ENCODE measurements around the gene RNF222. TPM values are rescaled to one million over a fixed set of nuclear protein-coding genes. Genes with fewer than 3 reads are reported as not detected.
A peak's percentile ranks its signal among the peaks of the same experiment; 100 is the strongest.

The RNF222 gene
- total RNA-seq, 1 donor from 2014 or later: not detected

- no peaks in the 10 kb centered on the region for H3K4me1 ChIP-seq (ENCODE audit: insufficient read depth, low read length)
- peaks cover 10% of the 10 kb centered on the region for H3K36me3 Mint-ChIP-seq (ENCODE audit: low read depth, unreplicated experiment)
- no peak overlapping the region for H3K4me3 Mint-ChIP-seq (ENCODE audit: unreplicated experiment)
- no peaks in the 10 kb centered on the region for H3K9me3 Mint-ChIP-seq (ENCODE audit: unreplicated experiment)
- DNase-seq (ENCODE audit: low read depth) (no peak), FAIRE-seq (no peak)
- TF ChIP-seq, protein P1, sequence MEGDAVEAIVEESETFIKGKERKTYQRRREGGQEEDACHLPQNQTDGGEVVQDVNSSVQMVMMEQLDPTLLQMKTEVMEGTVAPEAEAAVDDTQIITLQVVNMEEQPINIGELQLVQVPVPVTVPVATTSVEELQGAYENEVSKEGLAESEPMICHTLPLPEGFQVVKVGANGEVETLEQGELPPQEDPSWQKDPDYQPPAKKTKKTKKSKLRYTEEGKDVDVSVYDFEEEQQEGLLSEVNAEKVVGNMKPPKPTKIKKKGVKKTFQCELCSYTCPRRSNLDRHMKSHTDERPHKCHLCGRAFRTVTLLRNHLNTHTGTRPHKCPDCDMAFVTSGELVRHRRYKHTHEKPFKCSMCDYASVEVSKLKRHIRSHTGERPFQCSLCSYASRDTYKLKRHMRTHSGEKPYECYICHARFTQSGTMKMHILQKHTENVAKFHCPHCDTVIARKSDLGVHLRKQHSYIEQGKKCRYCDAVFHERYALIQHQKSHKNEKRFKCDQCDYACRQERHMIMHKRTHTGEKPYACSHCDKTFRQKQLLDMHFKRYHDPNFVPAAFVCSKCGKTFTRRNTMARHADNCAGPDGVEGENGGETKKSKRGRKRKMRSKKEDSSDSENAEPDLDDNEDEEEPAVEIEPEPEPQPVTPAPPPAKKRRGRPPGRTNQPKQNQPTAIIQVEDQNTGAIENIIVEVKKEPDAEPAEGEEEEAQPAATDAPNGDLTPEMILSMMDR (IDR thresholded peaks at IDR 0.05; ENCODE audit: insufficient read depth, low read depth, low read length): no peak
- TF ChIP-seq EZH2 (IDR thresholded peaks at IDR 0.05; ENCODE audit: insufficient read depth, low read length): no peak
- peaks cover 40% of the 10 kb centered on the region for H3K36me3 ChIP-seq (ENCODE audit: insufficient read depth, low read length)
- H3K4me3 ChIP-seq (ENCODE audit: insufficient read depth, low read depth, low read length): no peak overlapping the region
- no peaks in the 10 kb centered on the region for H3K27me3 Mint-ChIP-seq (ENCODE audit: low read depth, unreplicated experiment)
- no peaks in the 10 kb centered on the region for H3K9me3 ChIP-seq (ENCODE audit: insufficient read depth, low read depth, low read length)
- peak overlapping the region; percentile 15 for H3K27ac Mint-ChIP-seq (ENCODE audit: unreplicated experiment)
- H3K4me2 ChIP-seq (ENCODE audit: low read length): no peak overlapping the region
- peaks cover 94% of the 10 kb centered on the region for H4K20me1 ChIP-seq (ENCODE audit: insufficient read depth, low read length)
- peaks cover 23% of the 10 kb centered on the region for H3K4me1 Mint-ChIP-seq (ENCODE audit: low read depth, unreplicated experiment)
- no peak overlapping the region for H2AFZ ChIP-seq (ENCODE audit: low read depth, low read length)
- H3K27ac ChIP-seq (ENCODE audit: low read depth, low read length): no peak overlapping the region
- H3K79me2 ChIP-seq (ENCODE audit: insufficient read depth, low read length): peaks cover 83% of the 10 kb centered on the region
- no peak overlapping the region for H3K9ac ChIP-seq (ENCODE audit: low read length)
- no peaks in the 10 kb centered on the region for H3K27me3 ChIP-seq (ENCODE audit: insufficient read depth, low read length)
These were observed 46.1 kb upstream of the RNF222 start for GRCh38 chr17:8443756-8444155.

DNA sequence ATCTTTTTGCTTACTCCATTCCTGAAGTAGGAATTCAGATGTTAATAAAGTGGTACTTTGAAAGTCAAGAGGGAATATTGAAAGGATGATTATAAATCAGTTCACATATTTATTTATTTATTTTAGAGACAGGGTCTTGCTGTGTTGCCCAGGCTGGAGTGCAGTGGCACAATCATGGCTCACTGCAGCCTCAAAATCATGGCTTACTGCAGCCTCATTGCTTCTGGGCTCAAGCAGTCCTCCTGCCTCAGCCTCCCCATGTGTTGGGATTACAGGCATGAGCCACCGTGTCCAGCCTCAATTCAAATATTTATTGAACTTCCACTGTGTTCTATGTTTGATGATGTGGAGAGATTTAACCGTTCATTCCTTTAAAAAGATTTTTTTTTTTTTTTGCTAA lies 44.7 kb upstream of the RNF222 start:
- Mint-ChIP-seq H3K4me1 (ENCODE audit: low read depth, unreplicated experiment) (peaks cover 26% of the 10 kb centered on the region), H3K27me3 (ENCODE audit: low read depth, unreplicated experiment) (no peaks in the 10 kb centered on the region), H3K36me3 (ENCODE audit: low read depth, unreplicated experiment) (peaks cover 5% of the 10 kb centered on the region), H3K9me3 (ENCODE audit: unreplicated experiment) (no peaks in the 10 kb centered on the region), H3K27ac (ENCODE audit: unreplicated experiment) (no peak overlapping the region), H3K4me3 (ENCODE audit: unreplicated experiment) (no peak overlapping the region)
- no peaks in the 10 kb centered on the region for H3K4me1 ChIP-seq (ENCODE audit: insufficient read depth, low read length)
- DNase-seq (ENCODE audit: low read depth) (no peak), FAIRE-seq (no peak)
- H3K4me2 ChIP-seq (ENCODE audit: low read length): no peak overlapping the region
- no peak overlapping the region for H2AFZ ChIP-seq (ENCODE audit: low read depth, low read length)
- no peaks in the 10 kb centered on the region for H3K9me3 ChIP-seq (ENCODE audit: insufficient read depth, low read depth, low read length)
- peaks cover 26% of the 10 kb centered on the region for H3K36me3 ChIP-seq (ENCODE audit: insufficient read depth, low read length)
- no peak overlapping the region for H3K27ac ChIP-seq (ENCODE audit: low read depth, low read length)
- H4K20me1 ChIP-seq (ENCODE audit: insufficient read depth, low read length): peaks cover 94% of the 10 kb centered on the region
- no peak overlapping the region for H3K4me3 ChIP-seq (ENCODE audit: insufficient read depth, low read depth, low read length)
- peaks cover 95% of the 10 kb centered on the region for H3K79me2 ChIP-seq (ENCODE audit: insufficient read depth, low read length)
- H3K27me3 ChIP-seq (ENCODE audit: insufficient read depth, low read length): no peaks in the 10 kb centered on the region
- TF ChIP-seq, protein P1 (IDR thresholded peaks at IDR 0.05; ENCODE audit: insufficient read depth, low read depth, low read length): no peak
- TF ChIP-seq EZH2 (IDR thresholded peaks at IDR 0.05; ENCODE audit: insufficient read depth, low read length): no peak
- no peak overlapping the region for H3K9ac ChIP-seq (ENCODE audit: low read length)

GRCh38 chr17:8441690-8442089 lies 44.1 kb upstream of the RNF222 start:
- peaks cover 99% of the 10 kb centered on the region for H3K79me2 ChIP-seq (ENCODE audit: insufficient read depth, low read length)
- no peak overlapping the region for H3K27ac ChIP-seq (ENCODE audit: low read depth, low read length)
- no peak overlapping the region for H3K27ac Mint-ChIP-seq (ENCODE audit: unreplicated experiment)
- H3K9me3 Mint-ChIP-seq (ENCODE audit: unreplicated experiment): no peaks in the 10 kb centered on the region
- peaks cover 26% of the 10 kb centered on the region for H3K4me1 Mint-ChIP-seq (ENCODE audit: low read depth, unreplicated experiment)
- H3K27me3 ChIP-seq (ENCODE audit: insufficient read depth, low read length): no peaks in the 10 kb centered on the region
- peaks cover 3% of the 10 kb centered on the region for H3K36me3 Mint-ChIP-seq (ENCODE audit: low read depth, unreplicated experiment)
- no peak overlapping the region for H3K9ac ChIP-seq (ENCODE audit: low read length)
- no peak overlapping the region for H3K4me3 Mint-ChIP-seq (ENCODE audit: unreplicated experiment)
- H3K9me3 ChIP-seq (ENCODE audit: insufficient read depth, low read depth, low read length): no peaks in the 10 kb centered on the region
- peak overlapping the region; percentile 26 for H3K4me2 ChIP-seq (ENCODE audit: low read length)
- DNase-seq (ENCODE audit: low read depth) (no peak), FAIRE-seq (no peak)
- no peaks in the 10 kb centered on the region for H3K4me1 ChIP-seq (ENCODE audit: insufficient read depth, low read length)
- peaks cover 95% of the 10 kb centered on the region for H4K20me1 ChIP-seq (ENCODE audit: insufficient read depth, low read length)
- H3K4me3 ChIP-seq (ENCODE audit: insufficient read depth, low read depth, low read length): no peak overlapping the region
- H3K36me3 ChIP-seq (ENCODE audit: insufficient read depth, low read length): peaks cover 21% of the 10 kb centered on the region
- no peak for TF ChIP-seq EZH2 (IDR thresholded peaks at IDR 0.05; ENCODE audit: insufficient read depth, low read length)
- TF ChIP-seq, protein P1 (IDR thresholded peaks at IDR 0.05; ENCODE audit: insufficient read depth, low read depth, low read length): no peak
- H3K27me3 Mint-ChIP-seq (ENCODE audit: low read depth, unreplicated experiment): no peaks in the 10 kb centered on the region
- no peak overlapping the region for H2AFZ ChIP-seq (ENCODE audit: low read depth, low read length)
